ENCODE measurements around the gene IGDCC3. TPM values are rescaled to one million over a fixed set of nuclear protein-coding genes. Genes with fewer than 3 reads are reported as not detected.
"Not testable (repeated sequence)": the region's sequence is repeated elsewhere in the genome, so short reads cannot be mapped to it uniquely, and the experiment has no call there.

IGDCC3 gene
- total and polyA plus RNA-seq, 10 of the 15 experiments (the other 5 are each of a cell fraction or from before 2014, with no cell fraction given): 0.10 to 0.20 (median 0.15) TPM; not detected in 7

GRCh38 chr15:65399001-65399706 is 21.4 kb upstream of the IGDCC3 start:
- 35% methylated on average over 11 of the region's 11 CpGs for WGBS (ENCODE audit: insufficient coverage, insufficient replicate concordance, low lambda C conversion rate, missing lambda C conversion rate)
- ChIA-PET POLR2A (interaction anchor here (0.7 to 1.0 kb wide), 3 partner anchors 19 to 1495 kb away, joined by 3 to 7 read pairs (median 6); no protein-coding TSS in a partner anchor), SMC1A (ENCODE audit: uncharacterized antibody, unreplicated experiment) (interaction anchor here (0.6 to 1.4 kb wide), 5 partner anchors 9 to 279 kb away, joined by 3 to 4 read pairs (median 3); no protein-coding TSS in a partner anchor), RAD21 (ENCODE audit: unreplicated experiment) (interaction anchor here (3.9 kb wide), 1 partner anchor 36 kb away, joined by 19 read pairs; no protein-coding TSS in a partner anchor), CTCF (interaction anchor here (0.6 to 5.7 kb wide), 13 partner anchors 10 to 179 kb away, joined by 3 to 68 read pairs (median 6); no protein-coding TSS in a partner anchor)
- H3K27me3 ChIP-seq (replicated peaks in 1 of 2; ENCODE audit: control insufficient read depth in 2 of 2, insufficient read depth in 2 of 2, low read length in 1 of 2): peaks cover 4% of the 10 kb centered on the region in 2 experiments
- TF ChIP-seq CEBPB (IDR thresholded peaks at IDR 0.05; ENCODE audit: borderline replicate concordance in 1 of 2, low read depth in 2 of 2, low read length in 2 of 2) (no peak), ZBTB11 (CRISPR knock-in tag; IDR thresholded peaks at IDR 0.05) (no peak), ESRRA (IDR thresholded peaks at IDR 0.05; ENCODE audit: low read length) (no peak)
- no TSS peak for BruUV-seq (replicated peaks)
- no peaks in the 10 kb centered on the region for H3K36me3 ChIP-seq (ENCODE audit: control insufficient read depth in 2 of 2, insufficient read depth in 2 of 2, low read length in 1 of 2)
- no peak overlapping the region for H3K4me3 ChIP-seq
- no peak overlapping the region for H3K27ac ChIP-seq (ENCODE audit: control insufficient read depth, insufficient read depth)
- no peaks in the 10 kb centered on the region for H3K9me3 ChIP-seq (replicated peaks; ENCODE audit: control insufficient read depth, insufficient read depth, low read length)
- in situ Hi-C loops (cut with MboI): no loop called here
- H3K4me2 ChIP-seq (ENCODE audit: control insufficient read depth, insufficient read depth): no peak overlapping the region
- H2AFZ ChIP-seq (ENCODE audit: control insufficient read depth, low read depth, low read length): no peak overlapping the region
- H3K79me2 ChIP-seq (ENCODE audit: control insufficient read depth, insufficient read depth, low read length): no peaks in the 10 kb centered on the region
- DNase-seq (ENCODE audit: low read depth, low spot score) (no peak), ATAC-seq (no peak), FAIRE-seq (no peak)
- no peaks in the 10 kb centered on the region for H4K20me1 ChIP-seq (ENCODE audit: control insufficient read depth, insufficient read depth)
- no peaks in the 10 kb centered on the region for H3K4me1 ChIP-seq (ENCODE audit: control insufficient read depth, insufficient read depth, low read length)
- intact Hi-C loops (cut with micrococcal nuclease; ENCODE audit: unreplicated experiment): no loop called here
- no peak overlapping the region for H3K9ac ChIP-seq (ENCODE audit: control insufficient read depth, insufficient read depth, low read length)

- H3K9me3 ChIP-seq (replicated peaks; ENCODE audit: control insufficient read depth, insufficient read depth, low read length); H3K36me3 ChIP-seq (ENCODE audit: control insufficient read depth in 2 of 2, insufficient read depth in 2 of 2, low read length in 1 of 2); RAD21 ChIA-PET (ENCODE audit: unreplicated experiment); H3K9ac ChIP-seq (ENCODE audit: control insufficient read depth, insufficient read depth, low read length); H3K79me2 ChIP-seq (ENCODE audit: control insufficient read depth, insufficient read depth, low read length); H3K27me3 ChIP-seq (replicated peaks in 1 of 2; ENCODE audit: control insufficient read depth in 2 of 2, insufficient read depth in 2 of 2, low read length in 1 of 2); in situ Hi-C loops (cut with MboI); ATAC-seq; FAIRE-seq; H3K27ac ChIP-seq (ENCODE audit: control insufficient read depth, insufficient read depth); BruUV-seq (replicated peaks); H2AFZ ChIP-seq (ENCODE audit: control insufficient read depth, low read depth, low read length); POLR2A ChIA-PET; intact Hi-C loops (cut with micrococcal nuclease; ENCODE audit: unreplicated experiment); H4K20me1 ChIP-seq (ENCODE audit: control insufficient read depth, insufficient read depth); H3K4me1 ChIP-seq (ENCODE audit: control insufficient read depth, insufficient read depth, low read length); DNase-seq (ENCODE audit: low read depth, low spot score); H3K4me3 ChIP-seq; H3K4me2 ChIP-seq (ENCODE audit: control insufficient read depth, insufficient read depth): not testable (repeated sequence)
- ChIA-PET SMC1A (ENCODE audit: uncharacterized antibody, unreplicated experiment) (interaction anchor here (1.4 kb wide), 2 partner anchors 8 to 16 kb away, joined by 3 read pairs; no protein-coding TSS in a partner anchor), CTCF (interaction anchor here (1.3 to 5.7 kb wide), 3 partner anchors 12 to 113 kb away, joined by 3 to 68 read pairs (median 3); no protein-coding TSS in a partner anchor)
- WGBS (ENCODE audit: insufficient coverage, insufficient replicate concordance, low lambda C conversion rate, missing lambda C conversion rate): 73% methylated on average over 16 of the region's 16 CpGs
These were observed 20.7 kb upstream of the IGDCC3 start for GRCh38 chr15:65398486-65398885.
